K562 (cell line): ENCODE measurements around the gene TENM4. TPM values are rescaled to one million over a fixed set of nuclear protein-coding genes. Genes with fewer than 3 reads are reported as not detected.

Experiments
- CBFA2T2 ChIP-seq: fragments of 450-650 bp; conservative IDR thresholded peaks from 2 replicates; pipeline ENCODE4 v1.6.1; 2017; ENCODE audit warnings: mild to moderate bottlenecking
- CHD7 ChIP-seq: fragments of 200-600 bp; sonication (generic); IDR thresholded peaks from one replicate; pipeline ENCODE4 v1.6.1; 2012; ENCODE audit warnings: mild to moderate bottlenecking, low read depth, low read length, inconsistent platforms
- MBD1 ChIP-seq: fragments of 250-450 bp; sonication (Bioruptor Pico); IDR thresholded peaks from 2 replicates; pipeline ENCODE4 v1.8.0; 2022; ENCODE audit warnings: inconsistent platforms
- NR0B1 ChIP-seq: fragments of 450-650 bp; IDR thresholded peaks from one replicate; pipeline ENCODE4 v1.6.1; 2018; ENCODE audit warnings: mild to moderate bottlenecking, moderate library complexity; ENCODE audit not compliant: partially characterized antibody
- NR2C1 ChIP-seq, 2 experiments: fragments of 450-650 bp; IDR thresholded peaks; 2 replicates each; pipeline ENCODE4 v1.6.1; 2017; ENCODE audit warnings: mild to moderate bottlenecking in 2 of 2, antibody characterized with exemption in 1 of 2, inconsistent platforms in 1 of 2, missing compliant biosample characterization in 1 of 2, missing genetic modification characterization in 1 of 2
- POLR2B ChIP-seq: fragments of 450-650 bp; IDR thresholded peaks from 2 replicates; pipeline ENCODE4 v1.6.1; 2018; ENCODE audit warnings: low read depth; ENCODE audit not compliant: partially characterized antibody
- SMAD4 ChIP-seq: fragments of 250-450 bp; sonication (Bioruptor Pico); conservative IDR thresholded peaks from 2 replicates; pipeline ENCODE4 v1.8.0; 2021; ENCODE audit warnings: inconsistent platforms, mild to moderate bottlenecking, moderate library complexity
- TBP ChIP-seq: optimal IDR thresholded peaks from 2 replicates; pipeline ENCODE3; 2011; ENCODE audit warnings: low read depth, low read length, improper control_type of control experiment
- ZC3H4 ChIP-seq: sonication (generic); formaldehyde crosslinking; IDR thresholded peaks from 2 replicates; pipeline ENCODE4 v1.9.0; 2021; ENCODE audit warnings: missing genetic modification reagents, borderline replicate concordance
- polyA plus RNA-seq, 8 experiments: library from polyadenylated mRNA; depleted of rRNA in 4 of 8; stranded (reverse) in 5 of 8; unstranded in 3 of 8; fragments of >200 nt; fragmentation: Nextera tagmentation in 2 of 8; fragmentation: Illumina TruSeq in 1 of 8; extraction: Ambion mirVana in 2 of 8; extraction: Trizol in 1 of 8; gene quantifications; 2 replicates each; pipeline versions ENCODE4 v1.2.1 to v1.2.3, GENCODE V29; 2011 to 2014; ENCODE audit warnings: inconsistent platforms in 1 of 8, missing spikeins in 1 of 8
- total RNA-seq, 7 experiments: library from RNA; depleted of rRNA in 6 of 7; stranded (reverse); fragments of >200 nt in 6 of 7; fragmentation: Illumina TruSeq in 2 of 7; extraction: Trizol in 2 of 7; gene quantifications; 2 replicates each; pipeline versions ENCODE4 v1.2.1 to v1.2.3, GENCODE V29; 2011 to 2021; ENCODE audit warnings: low replicate concordance in 1 of 7

Gene TENM4
- total and polyA plus RNA-seq, 9 of the 15 experiments (the other 6 are each of a cell fraction or from before 2014, with no cell fraction given): 0.16 TPM; not detected in 8

- no peak for TF ChIP-seq CHD7
- no peak for TF ChIP-seq MBD1 (CRISPR knock-in tag)
- no peak for TF ChIP-seq NR0B1
- no peak for TF ChIP-seq ZC3H4 (CRISPR knock-in tag)
- no peak for TF ChIP-seq CBFA2T2
- no peak for TF ChIP-seq TBP
- no peak for TF ChIP-seq SMAD4 (CRISPR knock-in tag)
- TF ChIP-seq POLR2B: no peak
- no peak for TF ChIP-seq NR2C1 (IDR thresholded peaks at IDR 0.05)
- no peak for TF ChIP-seq NR2C1 (tag; IDR thresholded peaks at IDR 0.05)
Observed at GRCh38 chr11:79025622-79026021, 415.2 kb downstream of the TENM4 start (continued).
